HuH-7 (cell line): ENCODE measurements around the gene CCDC54.
"Not testable (repeated sequence)": the region's sequence is repeated elsewhere in the genome, so short reads cannot be mapped to it uniquely, and the experiment has no call there.

ENCODE experiments used
- DNase-seq: peaks from one replicate; pipeline ENCODE4 v3.0.0; 2011; ENCODE audit warnings: low spot score

Gene CCDC54

GRCh38 chr3:107377151-107377550, at the start of gene CCDC54:
CCDC54 (plus strand) TSS chr3:107377439; CDS start chr3:107377588, 149 bp downstream.
- no peak for DNase-seq

GRCh38 chr3:107328069-107328468, 49.2 kb upstream of the CCDC54 start:
- no peak for DNase-seq

GRCh38 chr3:107329088-107329487, 48.2 kb upstream of the CCDC54 start:
- no peak for DNase-seq

- DNase-seq: not testable (repeated sequence)
Observed at GRCh38 chr3:107339690-107340089, 37.5 kb upstream of the CCDC54 start.

DNA sequence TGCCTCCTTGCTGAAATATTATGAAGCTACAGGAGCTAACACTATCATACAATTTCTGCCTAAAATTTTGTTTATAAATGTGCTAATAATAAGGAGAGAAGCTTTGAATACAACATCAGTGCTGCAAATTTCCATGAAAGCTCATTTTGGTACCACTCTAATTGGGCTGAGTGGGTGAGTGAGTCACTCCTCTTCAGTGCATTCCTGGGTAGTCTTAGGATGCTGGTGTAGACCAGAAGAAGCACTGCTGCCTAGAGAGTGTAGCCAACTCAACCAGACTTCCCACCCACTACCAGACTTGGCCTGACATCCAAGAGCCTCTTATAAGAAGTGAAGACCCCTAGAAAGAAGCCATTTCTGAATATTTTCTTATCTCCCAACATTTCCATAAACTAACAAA, 32.5 kb upstream of the CCDC54 start:
- no peak for DNase-seq

GRCh38 chr3:107345822-107346405, 31.3 kb upstream of the CCDC54 start:
- DNase-seq: no peak

DNA sequence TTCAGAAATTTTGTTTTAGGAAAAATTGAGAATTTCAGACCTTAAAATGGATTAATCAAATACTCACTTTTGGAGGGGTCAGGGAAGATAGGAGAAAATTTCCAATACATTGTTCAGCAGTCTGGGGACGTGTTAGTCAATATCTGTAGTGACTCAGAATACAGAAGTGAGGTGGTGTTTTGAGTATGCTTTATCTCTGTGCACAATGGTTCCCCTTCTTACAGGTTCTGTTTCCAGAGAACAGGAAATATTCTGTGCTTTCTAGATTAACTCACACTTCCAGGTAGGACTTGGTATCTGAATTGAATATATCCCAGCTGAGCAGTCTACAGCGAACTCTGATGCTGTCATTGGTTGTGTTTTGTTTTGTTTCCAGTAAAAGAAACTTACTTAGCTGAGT, 30.7 kb upstream of the CCDC54 start:
- no peak for DNase-seq

DNA sequence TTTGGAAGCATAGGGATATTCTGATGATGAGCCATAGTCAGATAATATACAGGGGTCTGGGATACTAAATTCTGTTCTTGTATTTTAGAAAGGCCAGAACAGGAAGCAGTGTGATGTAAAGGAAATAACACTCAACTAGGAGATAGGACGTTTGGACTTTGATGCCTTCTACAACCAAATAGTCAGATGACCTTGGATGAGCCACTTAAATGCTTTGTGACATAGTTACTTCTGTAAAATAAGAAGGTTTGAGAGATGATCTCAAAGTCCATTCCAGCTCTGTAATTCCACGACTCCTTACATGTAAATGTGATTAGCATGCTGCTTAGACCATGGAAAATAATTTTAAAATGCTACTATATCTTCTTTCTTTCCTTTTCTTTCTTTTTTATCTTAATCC, 29.5 kb upstream of the CCDC54 start:
- no peak for DNase-seq

DNA sequence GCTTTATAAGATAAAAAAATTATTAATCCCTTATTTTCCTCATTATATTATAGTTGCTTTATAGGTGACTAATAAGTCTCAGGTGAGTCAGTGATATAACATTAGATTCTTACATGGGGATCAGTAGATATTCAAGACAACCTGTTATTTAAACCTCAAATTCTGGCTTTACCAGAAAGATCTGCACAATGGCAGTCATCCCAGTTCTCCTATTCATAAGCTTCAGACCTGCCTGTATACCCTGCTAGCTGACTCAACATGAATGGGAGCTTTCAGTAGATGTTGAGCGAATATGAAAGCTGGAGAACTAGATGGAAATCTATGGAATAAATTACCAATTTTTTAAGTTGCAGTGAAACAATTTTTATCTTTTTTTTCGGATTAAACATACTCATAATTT, 20.5 kb upstream of the CCDC54 start:
- DNase-seq: no peak

GRCh38 chr3:107361633-107362032, 15.6 kb upstream of the CCDC54 start:
- no peak for DNase-seq

DNA sequence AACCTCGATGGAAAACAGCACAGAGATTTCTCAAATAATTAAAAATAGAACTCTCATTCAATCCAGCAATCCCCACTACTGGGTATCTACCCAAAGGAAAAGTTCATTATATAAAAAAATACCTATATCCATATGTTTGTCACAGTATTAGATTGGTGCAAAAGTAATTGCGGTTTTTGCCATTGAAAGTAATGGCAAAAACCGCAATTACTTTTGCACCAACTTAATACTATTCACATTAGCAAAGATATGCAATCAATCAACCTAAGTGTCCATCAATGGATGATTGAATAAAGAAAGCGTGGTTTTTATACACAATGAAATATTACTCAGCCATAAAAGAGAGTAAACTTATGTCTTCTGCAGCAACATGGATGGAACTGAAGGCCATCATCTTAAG, 12.2 kb upstream of the CCDC54 start:
- no peak for DNase-seq

- DNase-seq: no peak
Observed at GRCh38 chr3:107366766-107367165, 10.5 kb upstream of the CCDC54 start.

DNA sequence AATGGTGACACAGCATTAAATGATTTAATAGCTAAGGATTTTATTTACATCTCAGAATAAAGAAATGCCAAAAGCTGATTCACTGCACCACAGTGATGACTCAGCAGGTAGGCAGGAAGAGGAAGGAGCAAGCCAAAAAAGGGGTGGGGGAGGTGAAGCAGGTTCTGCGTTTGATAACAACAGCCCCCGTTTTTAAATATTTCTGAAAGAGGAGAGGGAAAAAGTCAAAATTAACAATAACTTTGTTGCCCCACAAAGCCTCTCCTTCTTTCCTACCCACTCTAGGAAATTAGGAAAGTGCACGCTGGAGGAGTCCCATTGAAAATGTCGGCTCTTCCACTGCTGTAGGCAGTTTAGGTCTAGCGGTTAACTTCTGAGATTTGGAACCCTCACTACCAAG, 9.9 kb upstream of the CCDC54 start:
- DNase-seq: no peak

GRCh38 chr3:107368654-107369398, 8.4 kb upstream of the CCDC54 start:
- no peak for DNase-seq

- no peak for DNase-seq
Observed at GRCh38 chr3:107369791-107370190, 7.4 kb upstream of the CCDC54 start.

DNA sequence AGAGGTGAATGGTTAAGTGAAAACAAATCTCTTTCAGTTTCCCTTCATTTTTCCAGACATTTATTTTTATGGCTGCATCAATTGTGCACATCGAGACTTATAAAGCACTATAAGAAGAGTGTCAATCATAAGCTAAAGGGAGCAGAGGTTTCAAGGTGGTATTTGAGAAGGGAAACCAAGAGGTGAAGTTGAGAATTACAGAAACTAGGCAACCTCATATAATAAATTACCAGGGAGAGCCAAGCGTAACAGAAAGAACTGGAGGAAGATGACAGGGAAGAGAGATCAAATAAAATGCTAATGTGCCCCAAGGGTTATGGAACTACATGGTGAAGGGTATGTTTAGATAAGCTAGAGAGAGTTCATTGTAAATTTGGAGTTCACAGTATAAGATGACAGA, 6.3 kb upstream of the CCDC54 start:
- no peak for DNase-seq

DNA sequence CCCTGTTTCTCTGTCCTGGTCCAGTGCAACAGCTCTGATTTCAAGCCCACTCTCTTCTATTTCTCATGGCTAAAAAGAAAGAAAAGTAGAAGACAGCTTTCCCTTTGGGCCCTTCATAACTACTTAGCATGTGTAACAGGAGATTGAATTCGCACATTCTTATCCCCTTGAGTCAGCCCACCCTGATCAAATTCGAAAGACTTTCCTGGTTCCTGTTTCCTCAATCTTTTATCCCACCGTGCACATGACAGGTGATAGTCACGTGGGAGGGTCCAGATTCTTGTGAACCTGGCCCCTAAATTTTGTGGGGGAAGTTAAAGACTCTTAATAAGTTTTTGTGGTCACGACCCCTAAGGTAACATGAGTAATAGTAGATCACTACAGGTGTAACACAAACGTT, 4.7 kb upstream of the CCDC54 start:
- no peak for DNase-seq

GRCh38 chr3:107373896-107374295, 3.3 kb upstream of the CCDC54 start:
- DNase-seq: no peak

GRCh38 chr3:107375682-107376081, 1.6 kb upstream of the CCDC54 start:
- no peak for DNase-seq

GRCh38 chr3:107382631-107383030, 5.4 kb downstream of the CCDC54 start:
- no peak for DNase-seq

- no peak for DNase-seq
Observed at GRCh38 chr3:107384428-107384827, 7.2 kb downstream of the CCDC54 start.

GRCh38 chr3:107384907-107385306, 7.7 kb downstream of the CCDC54 start:
- DNase-seq: no peak

DNA sequence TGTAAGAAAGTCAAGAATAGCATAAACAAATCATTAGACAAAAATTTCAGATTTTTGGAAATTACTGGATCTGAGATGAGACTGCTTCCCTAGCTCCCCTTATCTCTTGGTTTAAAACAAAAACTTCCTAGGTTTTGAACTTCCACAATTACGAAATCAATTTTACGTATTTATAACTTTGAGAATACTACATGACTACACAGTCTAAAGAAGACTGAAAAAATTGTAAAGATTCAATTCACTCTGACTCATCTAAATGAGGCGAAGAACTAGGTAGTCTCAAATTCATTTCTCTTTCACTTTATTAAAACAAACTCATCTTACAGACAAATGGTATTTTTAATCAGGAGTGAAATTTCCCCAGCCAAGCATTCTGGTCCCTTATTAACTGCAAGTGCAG, 10.3 kb downstream of the CCDC54 start:
- no peak for DNase-seq

GRCh38 chr3:107392549-107393165, 15.4 kb downstream of the CCDC54 start:
- DNase-seq: no peak
